Vein endothelial cell (primary cell): Measurements from ENCODE around the gene XIAP. TPM values are rescaled to one million over a fixed set of nuclear protein-coding genes. Genes with fewer than 3 reads are reported as not detected.

Source experiments
- small RNA-seq: library from RNA; depleted of rRNA; stranded (forward); fragments of <200 nt; gene quantifications from one replicate; pipeline ENCODE3, GENCODE V24; 2012
- total RNA-seq: library from RNA; depleted of rRNA; stranded (reverse); fragments of >200 nt; gene quantifications from 2 replicates; pipeline ENCODE4 v1.2.3, GENCODE V29; 2012

Gene XIAP
- 29.1 and 33.0 TPM in 2 replicates for total RNA-seq

DNA sequence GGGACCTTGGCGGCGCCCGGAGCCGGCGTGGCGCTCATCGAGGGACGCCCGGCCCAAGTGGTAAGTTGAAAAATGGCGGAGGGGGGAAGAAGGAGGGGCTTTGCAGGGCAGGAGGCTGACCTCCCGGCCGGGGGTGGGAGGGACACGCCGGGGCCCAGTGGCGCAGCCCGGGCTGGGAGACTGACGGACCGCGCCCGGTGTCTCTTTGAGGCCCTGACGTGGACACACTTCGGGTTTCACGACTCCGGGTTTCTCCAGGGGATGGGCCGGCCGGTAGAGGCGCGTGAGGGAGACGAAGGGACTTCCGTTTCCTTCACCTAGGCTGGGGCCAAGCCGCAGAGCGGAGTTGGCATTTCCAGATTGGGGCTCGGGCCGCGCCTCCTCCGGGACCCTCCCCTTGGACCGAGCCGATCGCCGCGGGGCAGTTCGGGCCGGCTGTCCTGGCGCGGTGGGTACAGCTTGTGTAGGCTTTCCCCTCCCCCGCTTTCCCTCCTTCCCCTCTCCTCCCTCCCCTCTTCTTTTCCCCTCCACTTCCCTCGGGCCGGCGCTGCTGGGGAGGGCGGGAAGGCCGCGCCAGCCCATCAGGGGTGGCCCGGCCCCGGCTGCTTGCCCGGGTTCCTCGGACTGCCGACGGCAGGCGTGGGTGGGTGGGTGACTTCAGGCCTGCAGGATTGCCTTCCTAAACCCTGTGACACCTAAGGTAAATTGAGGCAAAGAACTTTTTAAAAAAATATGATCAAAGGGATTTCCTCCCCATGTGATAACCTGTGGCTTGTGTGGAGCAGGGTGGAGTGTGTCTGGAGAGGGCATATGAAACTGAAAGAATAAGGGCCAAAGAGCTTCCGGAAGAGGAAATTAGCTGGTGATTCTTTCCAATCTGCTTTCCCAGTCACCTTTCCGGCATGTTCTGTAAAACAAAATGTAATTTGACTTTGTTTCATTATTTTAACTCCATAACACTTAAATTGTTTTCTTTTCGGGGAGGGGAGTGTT lies at the start of gene XIAP:
XIAP (plus strand) TSS at position 208 of the 993 bp plus-strand sequence. CDS start 25,610 bp downstream, outside the sequence.

DNA sequence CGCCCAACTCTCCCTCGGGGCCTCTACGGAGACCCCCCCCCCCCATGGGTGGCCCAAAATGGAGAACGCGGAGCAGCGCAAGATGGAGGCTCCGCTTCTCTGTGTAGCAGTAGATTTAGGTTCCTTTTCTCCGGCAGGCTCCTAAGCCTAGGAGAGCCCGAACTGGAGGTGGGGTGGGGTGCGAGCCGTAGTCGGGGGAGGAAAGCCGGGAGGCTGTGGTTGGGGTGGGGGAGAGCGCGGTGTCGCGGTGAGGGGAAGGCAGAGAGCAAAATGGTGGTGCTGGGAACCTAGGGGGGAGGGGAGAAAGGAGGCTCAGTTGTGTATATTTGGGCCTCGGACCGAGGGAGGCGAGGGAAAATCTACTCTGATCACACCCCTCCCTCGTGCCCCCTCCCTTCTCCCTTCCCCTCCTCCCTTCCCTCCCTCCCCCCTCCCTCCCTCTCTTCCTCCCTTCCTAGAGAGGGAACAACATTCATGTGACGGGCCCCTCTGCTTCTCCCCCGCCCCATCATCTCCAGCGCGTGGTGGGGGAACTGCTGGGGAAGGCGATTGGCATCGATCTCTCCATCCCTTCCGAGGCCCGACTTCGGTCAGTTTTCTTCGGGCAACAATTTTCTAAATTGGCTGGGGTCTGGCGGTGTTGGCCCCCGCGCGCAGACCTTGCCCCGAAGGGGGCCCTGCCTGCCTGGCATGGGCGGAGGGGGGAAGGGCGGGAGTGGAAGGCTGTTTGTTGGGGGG lies 101.6 kb downstream of the XIAP start, which contains the start of gene STAG2:
STAG2 (plus strand) TSS at position 439 of the 738 bp plus-strand sequence. CDS start 60,922 bp downstream, outside the sequence.

Small RNA genes within 50 kb of the gene (small RNA-seq; reads per million reads assigned to genes)
- not detected for gene RF00019
- gene RN7SL190P = not detected
- not detected for gene RNU6-122P

Other genes starting within 250 kb of the XIAP start
- gene THOC2, start 127.0 kb upstream of the XIAP start, total RNA-seq = 65.7 and 72.6 TPM in 2 replicates
- 71.5 and 77.0 TPM in 2 replicates for gene STAG2, start 101.7 kb downstream of the XIAP start, total RNA-seq